ENCODE results near the gene PACRG.

The PACRG gene

DNA sequence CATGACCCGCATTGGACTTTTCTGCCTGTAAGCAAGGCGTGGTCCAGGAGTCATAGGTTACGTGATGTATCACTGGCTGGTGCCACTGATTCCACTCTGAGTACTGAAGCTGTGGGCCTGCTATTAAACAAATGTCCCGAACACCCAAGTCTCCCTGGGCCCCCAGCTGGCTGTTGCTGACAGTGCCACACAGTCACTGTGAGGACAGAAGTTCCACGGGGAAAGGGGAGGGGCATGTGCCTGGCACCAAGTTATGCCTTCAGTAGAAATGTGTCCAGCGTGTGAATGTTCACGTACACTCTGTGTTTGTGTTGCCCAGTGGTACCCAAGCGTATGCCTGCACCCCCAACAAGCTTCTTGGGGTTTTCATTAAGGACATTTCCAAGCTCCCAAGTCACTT is 515.3 kb downstream of the PACRG start:
- Histone ChIP-seq H3K4me1 (no peaks in the 10 kb centered on the region), H3K36me3 (no peaks in the 10 kb centered on the region), H3K27me3 (no peaks in the 10 kb centered on the region), H3K27ac (no peak overlapping the region), H3K4me3 (no peak overlapping the region), H3K9me3 (no peaks in the 10 kb centered on the region)
- intact Hi-C loops (cut with DNase I; ENCODE audit: low total_unique reads) = no loop called here
- DNase-seq = no peak
- TF ChIP-seq, protein P1, sequence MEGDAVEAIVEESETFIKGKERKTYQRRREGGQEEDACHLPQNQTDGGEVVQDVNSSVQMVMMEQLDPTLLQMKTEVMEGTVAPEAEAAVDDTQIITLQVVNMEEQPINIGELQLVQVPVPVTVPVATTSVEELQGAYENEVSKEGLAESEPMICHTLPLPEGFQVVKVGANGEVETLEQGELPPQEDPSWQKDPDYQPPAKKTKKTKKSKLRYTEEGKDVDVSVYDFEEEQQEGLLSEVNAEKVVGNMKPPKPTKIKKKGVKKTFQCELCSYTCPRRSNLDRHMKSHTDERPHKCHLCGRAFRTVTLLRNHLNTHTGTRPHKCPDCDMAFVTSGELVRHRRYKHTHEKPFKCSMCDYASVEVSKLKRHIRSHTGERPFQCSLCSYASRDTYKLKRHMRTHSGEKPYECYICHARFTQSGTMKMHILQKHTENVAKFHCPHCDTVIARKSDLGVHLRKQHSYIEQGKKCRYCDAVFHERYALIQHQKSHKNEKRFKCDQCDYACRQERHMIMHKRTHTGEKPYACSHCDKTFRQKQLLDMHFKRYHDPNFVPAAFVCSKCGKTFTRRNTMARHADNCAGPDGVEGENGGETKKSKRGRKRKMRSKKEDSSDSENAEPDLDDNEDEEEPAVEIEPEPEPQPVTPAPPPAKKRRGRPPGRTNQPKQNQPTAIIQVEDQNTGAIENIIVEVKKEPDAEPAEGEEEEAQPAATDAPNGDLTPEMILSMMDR (IDR thresholded peaks at IDR 0.05) = no peak

DNA sequence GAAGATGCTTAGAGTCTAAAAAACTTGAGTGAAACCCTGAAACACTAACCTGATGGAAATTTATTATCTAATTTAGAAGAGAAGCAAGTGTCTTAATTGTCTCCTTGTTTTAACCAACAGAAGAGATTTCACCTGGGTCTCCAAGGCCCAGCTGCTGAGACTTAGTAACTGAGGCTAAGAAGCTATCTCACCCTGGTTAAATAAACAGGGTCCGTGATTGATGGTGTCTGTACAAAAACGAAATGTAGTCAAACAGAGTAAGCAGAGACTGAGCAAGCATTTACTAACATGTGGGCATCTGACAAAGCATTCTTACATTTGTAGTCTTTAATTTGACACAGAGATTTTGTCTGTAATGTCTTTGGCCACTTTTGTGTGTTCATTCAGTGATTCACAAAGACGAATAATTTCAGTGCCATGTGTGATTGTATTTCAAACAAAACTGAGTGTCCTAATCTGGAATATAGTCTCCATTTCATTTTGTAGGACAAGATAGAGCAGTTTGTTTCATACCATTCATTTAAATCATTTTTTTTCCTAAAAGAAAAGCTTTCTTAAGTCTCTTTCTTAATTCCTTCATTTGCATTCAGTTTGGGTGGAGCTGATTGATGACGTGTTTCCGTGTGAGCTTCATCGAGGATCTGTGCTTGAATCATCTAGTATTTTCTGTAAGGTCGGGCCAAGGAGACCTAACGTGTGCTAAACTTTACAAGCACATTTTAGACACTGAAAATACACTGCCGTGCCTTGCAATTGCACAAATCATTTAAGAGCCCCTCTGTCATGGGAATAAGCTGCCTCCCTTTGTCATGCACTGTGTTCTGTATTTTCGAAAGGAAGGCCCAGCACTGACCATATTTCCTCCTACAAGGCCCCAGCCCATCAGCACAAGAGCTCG is 516.2 kb downstream of the PACRG start:
- H3K36me3 ChIP-seq = no peaks in the 10 kb centered on the region
- H3K27me3 ChIP-seq = no peaks in the 10 kb centered on the region
- H3K27ac ChIP-seq = no peak overlapping the region
- H3K9me3 ChIP-seq = no peaks in the 10 kb centered on the region
- DNase-seq = no peak
- no peak overlapping the region for H3K4me3 ChIP-seq
- TF ChIP-seq, protein P1 (IDR thresholded peaks at IDR 0.05) = no peak
- H3K4me1 ChIP-seq = no peaks in the 10 kb centered on the region
- intact Hi-C loops (cut with DNase I; ENCODE audit: low total_unique reads) = no loop called here

DNA sequence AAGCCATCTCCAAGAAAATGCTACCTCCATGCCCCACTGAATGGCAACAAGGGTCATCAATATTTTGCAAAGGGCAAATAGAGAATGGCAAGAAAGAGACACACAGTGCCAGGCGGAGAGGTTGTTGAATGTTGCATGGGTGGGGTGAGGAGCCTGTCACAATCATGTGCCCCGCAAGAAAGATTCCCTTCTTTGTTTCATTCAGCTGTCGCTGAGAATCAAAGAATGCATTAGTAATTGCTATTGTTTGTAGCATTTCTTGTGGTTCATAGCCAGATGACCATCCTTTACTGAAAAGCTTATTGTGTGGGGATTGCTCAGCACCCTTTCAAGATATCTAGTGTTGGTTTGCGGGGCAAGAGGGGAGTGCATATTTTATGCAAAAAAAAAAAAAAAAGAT is 520.3 kb downstream of the PACRG start:
- H3K27me3 ChIP-seq = no peaks in the 10 kb centered on the region
- H3K36me3 ChIP-seq = no peaks in the 10 kb centered on the region
- no peak for DNase-seq
- no peaks in the 10 kb centered on the region for H3K4me1 ChIP-seq
- no peak overlapping the region for H3K4me3 ChIP-seq
- H3K27ac ChIP-seq = no peak overlapping the region
- TF ChIP-seq, protein P1 (IDR thresholded peaks at IDR 0.05) = no peak
- no peaks in the 10 kb centered on the region for H3K9me3 ChIP-seq
- intact Hi-C loops (cut with DNase I; ENCODE audit: low total_unique reads) = no loop called here

DNA sequence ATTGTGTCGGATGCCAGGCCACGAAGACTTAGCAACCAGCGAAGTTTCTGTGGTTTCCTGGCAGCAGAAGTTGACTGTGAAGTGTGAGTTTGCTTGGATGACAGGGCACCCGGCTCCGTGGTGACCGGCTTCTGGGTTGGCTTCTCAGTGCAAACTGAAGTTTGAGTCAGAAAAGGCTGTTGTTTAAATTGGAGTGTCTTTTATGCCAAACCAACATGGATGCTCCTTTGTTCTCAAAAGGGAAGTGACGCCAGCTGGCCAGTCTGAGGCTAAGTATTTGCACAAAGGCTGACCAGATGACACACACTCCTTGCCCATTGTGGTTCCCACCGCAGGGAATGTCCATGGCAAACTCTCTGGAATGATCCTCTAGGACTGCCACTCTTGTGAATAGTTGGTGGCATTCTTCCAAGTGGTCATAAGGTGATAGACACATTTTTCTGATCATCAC is 521.9 kb downstream of the PACRG start:
- Histone ChIP-seq H3K36me3 (no peaks in the 10 kb centered on the region), H3K4me1 (no peaks in the 10 kb centered on the region), H3K27ac (no peak overlapping the region), H3K9me3 (no peaks in the 10 kb centered on the region), H3K27me3 (no peaks in the 10 kb centered on the region), H3K4me3 (no peak overlapping the region)
- TF ChIP-seq, protein P1 (IDR thresholded peaks at IDR 0.05) = no peak
- no peak for DNase-seq
- intact Hi-C loops (cut with DNase I; ENCODE audit: low total_unique reads) = no loop called here

DNA sequence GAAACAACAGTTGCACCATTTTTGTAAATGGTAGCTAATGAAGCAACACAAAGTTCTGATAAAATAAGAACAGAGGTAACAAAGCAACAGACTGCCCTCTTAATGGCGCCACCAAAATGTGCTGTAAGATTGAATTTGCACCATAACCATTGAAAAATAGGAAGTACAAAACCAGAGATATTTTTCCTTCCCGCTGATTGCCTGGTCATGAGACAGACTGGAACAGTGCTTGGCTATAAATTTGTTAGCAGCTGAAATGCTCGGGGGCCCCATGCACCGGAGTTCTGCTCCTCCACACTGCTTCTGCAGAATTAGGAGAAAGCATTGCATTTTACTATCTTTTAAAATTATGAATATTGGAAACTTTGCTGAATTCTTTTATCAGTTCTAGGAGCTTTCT is 522.3 kb downstream of the PACRG start:
- Histone ChIP-seq H3K36me3 (no peaks in the 10 kb centered on the region), H3K27ac (no peak overlapping the region), H3K4me3 (no peak overlapping the region), H3K27me3 (no peaks in the 10 kb centered on the region), H3K4me1 (no peaks in the 10 kb centered on the region), H3K9me3 (no peaks in the 10 kb centered on the region)
- DNase-seq = no peak
- TF ChIP-seq, protein P1 (IDR thresholded peaks at IDR 0.05) = no peak
- intact Hi-C loops (cut with DNase I; ENCODE audit: low total_unique reads) = no loop called here
